ENCODE results near the gene TRIM41. TPM values are rescaled to one million over a fixed set of nuclear protein-coding genes. Genes with fewer than 3 reads are reported as not detected.

Gene TRIM41
- total RNA-seq, 1 donor from 2014 or later, result 15.1 TPM

GRCh38 chr5:181230551-181230950, 7.5 kb downstream of the TRIM41 start:
- Histone ChIP-seq H3K36me3 (ENCODE audit: control insufficient read depth in 3 of 3, insufficient read depth in 3 of 3, low read length in 3 of 3) (peaks cover 33 to 52% (median 43%) of the 10 kb centered on the region in 3 donors), H3K4me3 (ENCODE audit: low read length in 3 of 3) (no peak overlapping the region), H3K9me3 (ENCODE audit: control insufficient read depth in 3 of 3, low read length in 3 of 3) (no peaks in the 10 kb centered on the region), H3K4me1 (ENCODE audit: control insufficient read depth in 3 of 3, insufficient read depth in 3 of 3, low read length in 3 of 3) (peaks cover 3 to 6% (median 4%) of the 10 kb centered on the region in 3 donors), H3K9ac (ENCODE audit: low read depth in 1 of 3, low read length in 3 of 3) (no peak overlapping the region), H3K27ac (ENCODE audit: low read depth, low read length) (no peak overlapping the region), H3K27me3 (ENCODE audit: control insufficient read depth in 3 of 3, insufficient read depth in 3 of 3, low read length in 3 of 3) (no peaks in the 10 kb centered on the region)

- no peak overlapping the region for H3K4me3 ChIP-seq (ENCODE audit: low read length in 3 of 3)
- no peak overlapping the region for H3K9ac ChIP-seq (ENCODE audit: low read depth in 1 of 3, low read length in 3 of 3)
- no peak overlapping the region for H3K27ac ChIP-seq (ENCODE audit: low read depth, low read length)
- H3K36me3 ChIP-seq (ENCODE audit: control insufficient read depth in 3 of 3, insufficient read depth in 3 of 3, low read length in 3 of 3), result peaks cover 42 to 61% (median 51%) of the 10 kb centered on the region in 3 donors
- H3K9me3 ChIP-seq (ENCODE audit: control insufficient read depth in 3 of 3, low read length in 3 of 3), result no peaks in the 10 kb centered on the region
- H3K4me1 ChIP-seq (ENCODE audit: control insufficient read depth in 3 of 3, insufficient read depth in 3 of 3, low read length in 3 of 3), result peaks cover 0 to 3% (median 1%) of the 10 kb centered on the region in 3 donors
- no peaks in the 10 kb centered on the region for H3K27me3 ChIP-seq (ENCODE audit: control insufficient read depth in 3 of 3, insufficient read depth in 3 of 3, low read length in 3 of 3)
Measured at GRCh38 chr5:181231432-181231831, 8.4 kb downstream of the TRIM41 start.

- peaks cover 54 to 70% (median 60%) of the 10 kb centered on the region in 3 donors for H3K36me3 ChIP-seq (ENCODE audit: control insufficient read depth in 3 of 3, insufficient read depth in 3 of 3, low read length in 3 of 3)
Measured at GRCh38 chr5:181232593-181232992, 9.5 kb downstream of the TRIM41 start.

GRCh38 chr5:181233088-181233800, 10.2 kb downstream of the TRIM41 start:
- no peaks in the 10 kb centered on the region for H3K27me3 ChIP-seq (ENCODE audit: control insufficient read depth in 3 of 3, insufficient read depth in 3 of 3, low read length in 3 of 3)
- H3K36me3 ChIP-seq (ENCODE audit: control insufficient read depth in 3 of 3, insufficient read depth in 3 of 3, low read length in 3 of 3), result peaks cover 60 to 76% (median 67%) of the 10 kb centered on the region in 3 donors
- no peak overlapping the region for H3K9ac ChIP-seq (ENCODE audit: low read depth in 1 of 3, low read length in 3 of 3)
- no peaks in the 10 kb centered on the region for H3K9me3 ChIP-seq (ENCODE audit: control insufficient read depth in 3 of 3, low read length in 3 of 3)
- no peak overlapping the region for H3K27ac ChIP-seq (ENCODE audit: low read depth, low read length)
- H3K4me1 ChIP-seq (ENCODE audit: control insufficient read depth in 3 of 3, insufficient read depth in 3 of 3, low read length in 3 of 3), result no peaks in the 10 kb centered on the region
- no peak overlapping the region for H3K4me3 ChIP-seq (ENCODE audit: low read length in 3 of 3)

More at GRCh38 chr5:181232593-181232992, 9.5 kb downstream of the TRIM41 start:
- Histone ChIP-seq H3K4me3 (ENCODE audit: low read length in 3 of 3) (no peak overlapping the region), H3K4me1 (ENCODE audit: control insufficient read depth in 3 of 3, insufficient read depth in 3 of 3, low read length in 3 of 3) (no peaks in the 10 kb centered on the region), H3K27me3 (ENCODE audit: control insufficient read depth in 3 of 3, insufficient read depth in 3 of 3, low read length in 3 of 3) (no peaks in the 10 kb centered on the region), H3K9ac (ENCODE audit: low read depth in 1 of 3, low read length in 3 of 3) (no peak overlapping the region), H3K9me3 (ENCODE audit: control insufficient read depth in 3 of 3, low read length in 3 of 3) (no peaks in the 10 kb centered on the region), H3K27ac (ENCODE audit: low read depth, low read length) (no peak overlapping the region)

GRCh38 chr5:181233801-181234454, 10.8 kb downstream of the TRIM41 start:
- no peak overlapping the region for H3K9ac ChIP-seq (ENCODE audit: low read depth in 1 of 3, low read length in 3 of 3)
- peaks cover 67 to 83% (median 74%) of the 10 kb centered on the region in 3 donors for H3K36me3 ChIP-seq (ENCODE audit: control insufficient read depth in 3 of 3, insufficient read depth in 3 of 3, low read length in 3 of 3)
- no peaks in the 10 kb centered on the region for H3K9me3 ChIP-seq (ENCODE audit: control insufficient read depth in 3 of 3, low read length in 3 of 3)
- H3K4me3 ChIP-seq (ENCODE audit: low read length in 3 of 3), result no peak overlapping the region
- no peaks in the 10 kb centered on the region for H3K27me3 ChIP-seq (ENCODE audit: control insufficient read depth in 3 of 3, insufficient read depth in 3 of 3, low read length in 3 of 3)
- no peak overlapping the region for H3K27ac ChIP-seq (ENCODE audit: low read depth, low read length)
- H3K4me1 ChIP-seq (ENCODE audit: control insufficient read depth in 3 of 3, insufficient read depth in 3 of 3, low read length in 3 of 3), result peaks cover 0 to under 1% (median 0%) of the 10 kb centered on the region in 3 donors

GRCh38 chr5:181234455-181235306, 11.6 kb downstream of the TRIM41 start:
- H3K27ac ChIP-seq (ENCODE audit: low read depth, low read length), result no peak overlapping the region
- peaks cover 0 to 6% (median 0%) of the 10 kb centered on the region in 3 donors for H3K4me1 ChIP-seq (ENCODE audit: control insufficient read depth in 3 of 3, insufficient read depth in 3 of 3, low read length in 3 of 3)
- no peak overlapping the region for H3K9ac ChIP-seq (ENCODE audit: low read depth in 1 of 3, low read length in 3 of 3)
- no peaks in the 10 kb centered on the region for H3K27me3 ChIP-seq (ENCODE audit: control insufficient read depth in 3 of 3, insufficient read depth in 3 of 3, low read length in 3 of 3)
- H3K36me3 ChIP-seq (ENCODE audit: control insufficient read depth in 3 of 3, insufficient read depth in 3 of 3, low read length in 3 of 3), result peaks cover 75 to 86% (median 75%) of the 10 kb centered on the region in 3 donors
- no peaks in the 10 kb centered on the region for H3K9me3 ChIP-seq (ENCODE audit: control insufficient read depth in 3 of 3, low read length in 3 of 3)
- no peak overlapping the region for H3K4me3 ChIP-seq (ENCODE audit: low read length in 3 of 3)

GRCh38 chr5:181235323-181235688, 12.2 kb downstream of the TRIM41 start:
- H3K27ac ChIP-seq (ENCODE audit: low read depth, low read length), result no peak overlapping the region
- H3K27me3 ChIP-seq (ENCODE audit: control insufficient read depth in 3 of 3, insufficient read depth in 3 of 3, low read length in 3 of 3), result no peaks in the 10 kb centered on the region
- peaks cover 78 to 86% (median 79%) of the 10 kb centered on the region in 3 donors for H3K36me3 ChIP-seq (ENCODE audit: control insufficient read depth in 3 of 3, insufficient read depth in 3 of 3, low read length in 3 of 3)
- H3K4me3 ChIP-seq (ENCODE audit: low read length in 3 of 3), result no peak overlapping the region
- H3K9ac ChIP-seq (ENCODE audit: low read depth in 1 of 3, low read length in 3 of 3), result no peak overlapping the region
- H3K9me3 ChIP-seq (ENCODE audit: control insufficient read depth in 3 of 3, low read length in 3 of 3), result no peaks in the 10 kb centered on the region
- peaks cover 0 to 6% (median 0%) of the 10 kb centered on the region in 3 donors for H3K4me1 ChIP-seq (ENCODE audit: control insufficient read depth in 3 of 3, insufficient read depth in 3 of 3, low read length in 3 of 3)

- Histone ChIP-seq H3K9ac (ENCODE audit: low read depth in 1 of 3, low read length in 3 of 3) (no peak overlapping the region), H3K4me3 (ENCODE audit: low read length in 3 of 3) (no peak overlapping the region), H3K4me1 (ENCODE audit: control insufficient read depth in 3 of 3, insufficient read depth in 3 of 3, low read length in 3 of 3) (peaks cover 0 to 7% (median 0%) of the 10 kb centered on the region in 3 donors), H3K27ac (ENCODE audit: low read depth, low read length) (no peak overlapping the region), H3K9me3 (ENCODE audit: control insufficient read depth in 3 of 3, low read length in 3 of 3) (no peaks in the 10 kb centered on the region), H3K27me3 (ENCODE audit: control insufficient read depth in 3 of 3, insufficient read depth in 3 of 3, low read length in 3 of 3) (no peaks in the 10 kb centered on the region), H3K36me3 (ENCODE audit: control insufficient read depth in 3 of 3, insufficient read depth in 3 of 3, low read length in 3 of 3) (peaks cover 75 to 85% (median 76%) of the 10 kb centered on the region in 3 donors)
Measured at GRCh38 chr5:181235689-181236366, 12.7 kb downstream of the TRIM41 start.

GRCh38 chr5:181236471-181236870, 13.4 kb downstream of the TRIM41 start:
- no peak overlapping the region for H3K27ac ChIP-seq (ENCODE audit: low read depth, low read length)
- peaks cover 3 to 13% (median 6%) of the 10 kb centered on the region in 3 donors for H3K4me1 ChIP-seq (ENCODE audit: control insufficient read depth in 3 of 3, insufficient read depth in 3 of 3, low read length in 3 of 3)
- no peaks in the 10 kb centered on the region for H3K9me3 ChIP-seq (ENCODE audit: control insufficient read depth in 3 of 3, low read length in 3 of 3)
- peaks cover 76 to 85% (median 78%) of the 10 kb centered on the region in 3 donors for H3K36me3 ChIP-seq (ENCODE audit: control insufficient read depth in 3 of 3, insufficient read depth in 3 of 3, low read length in 3 of 3)
- no peaks in the 10 kb centered on the region for H3K27me3 ChIP-seq (ENCODE audit: control insufficient read depth in 3 of 3, insufficient read depth in 3 of 3, low read length in 3 of 3)
- no peak overlapping the region for H3K4me3 ChIP-seq (ENCODE audit: low read length in 3 of 3)
- H3K9ac ChIP-seq (ENCODE audit: low read depth in 1 of 3, low read length in 3 of 3), result no peak overlapping the region

All from skeletal muscle tissue (tissue), 4 donors.